Neural progenitor cell (in vitro differentiated cells): ENCODE measurements around the gene DLG4. TPM values are rescaled to one million over a fixed set of nuclear protein-coding genes. Genes with fewer than 3 reads are reported as not detected.

Source experiments
- DNase-seq: peaks from one replicate; pipeline ENCODE4 v3.0.0-alpha.2; 2016; ENCODE audit warnings: low spot score
- H2AFZ ChIP-seq: fragments of 200-600 bp; sonication (generic); replicated peaks from 2 replicates; pipeline ENCODE4 v1.6.1; 2016; ENCODE audit warnings: antibody characterized with exemption
- H3F3A ChIP-seq: fragments of 200-600 bp; sonication (generic); 2 replicates; pipeline ENCODE4 v1.6.1; 2016; ENCODE audit warnings: antibody characterized with exemption, low read depth
- H3K27ac ChIP-seq: fragments of 200-600 bp; sonication (generic); 2 replicates; pipeline ENCODE4 v1.5.1; 2016; ENCODE audit warnings: mild to moderate bottlenecking
- H3K27me3 ChIP-seq: fragments of 200-600 bp; sonication (generic); 2 replicates; pipeline ENCODE4 v1.6.1; 2016; ENCODE audit warnings: mild to moderate bottlenecking, moderate library complexity
- H3K36me3 ChIP-seq: fragments of 200-600 bp; sonication (generic); 2 replicates; pipeline ENCODE4 v1.5.1; 2016
- H3K4me1 ChIP-seq: fragments of 200-600 bp; sonication (generic); 2 replicates; pipeline ENCODE4 v1.6.1; 2016; ENCODE audit warnings: mixed run types
- H3K4me2 ChIP-seq: fragments of 200-600 bp; sonication (generic); 2 replicates; pipeline ENCODE4 v1.6.1; 2016
- H3K4me3 ChIP-seq: fragments of 200-600 bp; sonication (generic); 2 replicates; pipeline ENCODE4 v1.5.1; 2016
- H3K79me2 ChIP-seq: fragments of 200-600 bp; sonication (generic); 2 replicates; pipeline ENCODE4 v1.6.1; 2016; ENCODE audit warnings: low read depth
- H3K9ac ChIP-seq: fragments of 200-600 bp; sonication (generic); 2 replicates; pipeline ENCODE4 v1.6.1; 2016
- H3K9me3 ChIP-seq: fragments of 200-600 bp; sonication (generic); 2 replicates; pipeline ENCODE4 v1.5.1; 2016; ENCODE audit warnings: low read depth
- H4K20me1 ChIP-seq: fragments of 200-600 bp; sonication (generic); 2 replicates; pipeline ENCODE4 v1.6.1; 2016; ENCODE audit warnings: low read depth
- H3K27ac Mint-ChIP-seq: 3 replicates; pipeline ENCODE4 v1.8.0; 2021; ENCODE audit warnings: mixed read lengths
- H3K27me3 Mint-ChIP-seq: 2 replicates; pipeline ENCODE4 v1.8.0; 2022; ENCODE audit warnings: low read depth, mild to moderate bottlenecking, inconsistent platforms, moderate library complexity, mixed read lengths; ENCODE audit not compliant: insufficient read depth
- H3K36me3 Mint-ChIP-seq: 3 replicates; pipeline ENCODE4 v1.8.0; 2021; ENCODE audit warnings: mixed read lengths
- H3K4me1 Mint-ChIP-seq: 3 replicates; pipeline ENCODE4 v1.8.0; 2021; ENCODE audit warnings: mixed read lengths
- H3K4me3 Mint-ChIP-seq: 3 replicates; pipeline ENCODE4 v1.8.0; 2021; ENCODE audit warnings: mild to moderate bottlenecking, moderate library complexity, mixed read lengths
- H3K9me3 Mint-ChIP-seq: 3 replicates; pipeline ENCODE4 v1.8.0; 2020; ENCODE audit warnings: mixed read lengths
- EZH2 ChIP-seq: fragments of 200-600 bp; sonication (generic); IDR thresholded peaks from 2 replicates; pipeline ENCODE4 v1.6.1; 2017; ENCODE audit warnings: antibody characterized with exemption, mild to moderate bottlenecking, moderate library complexity
- EZH2phosphoT487 ChIP-seq: fragments of 200-600 bp; sonication (generic); IDR thresholded peaks from 2 replicates; pipeline ENCODE4 v1.6.1; 2017; ENCODE audit warnings: antibody characterized with exemption
- total RNA-seq: library from RNA; depleted of rRNA; stranded (reverse); fragments of >200 nt; gene quantifications from 2 replicates; pipeline ENCODE4 v1.2.3, GENCODE V29; 2015; ENCODE audit warnings: low replicate concordance
- TF ChIP-seq, protein P1 (sequence below): fragments of 200-600 bp; sonication (generic); IDR thresholded peaks from 2 replicates; pipeline ENCODE4 v1.5.1; 2017; ENCODE audit warnings: antibody characterized with exemption, mild to moderate bottlenecking

Gene DLG4
- total RNA-seq, 1 donor from 2014 or later = 23.5 TPM

DNA sequence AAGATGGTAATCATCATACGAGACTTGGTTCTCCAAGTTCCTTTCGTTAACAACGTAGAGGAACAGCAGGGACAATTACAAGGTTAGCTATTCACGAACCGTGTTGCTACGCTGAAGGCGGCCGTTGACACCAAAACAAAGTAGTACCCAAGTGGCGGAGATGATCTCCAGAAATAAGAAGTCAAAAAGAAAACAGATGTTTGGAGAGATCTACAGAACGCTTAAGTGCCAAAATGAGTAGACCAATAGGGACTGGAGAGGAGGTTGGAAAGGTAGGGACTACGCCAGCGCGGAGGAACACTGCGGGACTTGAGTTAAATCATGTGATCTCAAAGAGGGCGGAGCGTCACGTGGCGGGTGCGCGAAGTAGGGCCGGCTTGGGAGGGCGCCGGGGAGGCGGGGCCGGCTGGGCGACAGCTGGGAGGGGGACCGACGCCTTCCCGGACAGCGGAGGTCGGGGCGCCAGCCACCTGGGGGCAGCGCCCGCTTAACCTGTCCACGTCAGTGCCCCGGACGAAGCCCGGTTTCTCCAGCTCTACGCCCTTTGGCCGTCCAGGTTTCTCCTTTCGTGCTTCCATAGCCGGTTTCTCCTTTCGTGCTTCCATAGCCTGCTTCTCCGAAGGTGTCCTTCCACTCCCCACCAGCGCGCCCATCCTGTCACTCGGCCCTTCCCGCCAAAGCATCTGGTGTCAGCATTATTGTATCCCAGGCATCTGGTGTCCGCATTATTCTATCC is 23.2 kb upstream of the DLG4 start:
- no peaks in the 10 kb centered on the region for H3K27me3 ChIP-seq
- TF ChIP-seq, protein P1, sequence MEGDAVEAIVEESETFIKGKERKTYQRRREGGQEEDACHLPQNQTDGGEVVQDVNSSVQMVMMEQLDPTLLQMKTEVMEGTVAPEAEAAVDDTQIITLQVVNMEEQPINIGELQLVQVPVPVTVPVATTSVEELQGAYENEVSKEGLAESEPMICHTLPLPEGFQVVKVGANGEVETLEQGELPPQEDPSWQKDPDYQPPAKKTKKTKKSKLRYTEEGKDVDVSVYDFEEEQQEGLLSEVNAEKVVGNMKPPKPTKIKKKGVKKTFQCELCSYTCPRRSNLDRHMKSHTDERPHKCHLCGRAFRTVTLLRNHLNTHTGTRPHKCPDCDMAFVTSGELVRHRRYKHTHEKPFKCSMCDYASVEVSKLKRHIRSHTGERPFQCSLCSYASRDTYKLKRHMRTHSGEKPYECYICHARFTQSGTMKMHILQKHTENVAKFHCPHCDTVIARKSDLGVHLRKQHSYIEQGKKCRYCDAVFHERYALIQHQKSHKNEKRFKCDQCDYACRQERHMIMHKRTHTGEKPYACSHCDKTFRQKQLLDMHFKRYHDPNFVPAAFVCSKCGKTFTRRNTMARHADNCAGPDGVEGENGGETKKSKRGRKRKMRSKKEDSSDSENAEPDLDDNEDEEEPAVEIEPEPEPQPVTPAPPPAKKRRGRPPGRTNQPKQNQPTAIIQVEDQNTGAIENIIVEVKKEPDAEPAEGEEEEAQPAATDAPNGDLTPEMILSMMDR = peak; percentile 8
- no peak for TF ChIP-seq EZH2phosphoT487
- TF ChIP-seq EZH2 = no peak
- H3K27ac Mint-ChIP-seq = peak overlapping the region; percentile 99
- peaks cover 18% of the 10 kb centered on the region for H3K4me1 ChIP-seq
- peaks cover 48% of the 10 kb centered on the region for H3F3A ChIP-seq
- peak overlapping the region; percentile 99 for H3K4me3 Mint-ChIP-seq
- no peaks in the 10 kb centered on the region for H3K9me3 ChIP-seq
- H3K4me3 ChIP-seq = peak overlapping the region; percentile 82
- peak overlapping the region; percentile 96 for H2AFZ ChIP-seq
- H3K36me3 Mint-ChIP-seq = peaks cover 26% of the 10 kb centered on the region
- peaks cover 7% of the 10 kb centered on the region for H3K27me3 Mint-ChIP-seq
- no peaks in the 10 kb centered on the region for H3K36me3 ChIP-seq
- peaks cover 32% of the 10 kb centered on the region for H3K4me1 Mint-ChIP-seq
- H3K79me2 ChIP-seq = peaks cover 52% of the 10 kb centered on the region
- H3K4me2 ChIP-seq = peak overlapping the region; percentile 88
- peaks cover 6% of the 10 kb centered on the region for H4K20me1 ChIP-seq
- no peaks in the 10 kb centered on the region for H3K9me3 Mint-ChIP-seq
- peak; percentile 98 for DNase-seq
- H3K9ac ChIP-seq = peak overlapping the region; percentile 67
- H3K27ac ChIP-seq = peak overlapping the region; percentile 82

DNA sequence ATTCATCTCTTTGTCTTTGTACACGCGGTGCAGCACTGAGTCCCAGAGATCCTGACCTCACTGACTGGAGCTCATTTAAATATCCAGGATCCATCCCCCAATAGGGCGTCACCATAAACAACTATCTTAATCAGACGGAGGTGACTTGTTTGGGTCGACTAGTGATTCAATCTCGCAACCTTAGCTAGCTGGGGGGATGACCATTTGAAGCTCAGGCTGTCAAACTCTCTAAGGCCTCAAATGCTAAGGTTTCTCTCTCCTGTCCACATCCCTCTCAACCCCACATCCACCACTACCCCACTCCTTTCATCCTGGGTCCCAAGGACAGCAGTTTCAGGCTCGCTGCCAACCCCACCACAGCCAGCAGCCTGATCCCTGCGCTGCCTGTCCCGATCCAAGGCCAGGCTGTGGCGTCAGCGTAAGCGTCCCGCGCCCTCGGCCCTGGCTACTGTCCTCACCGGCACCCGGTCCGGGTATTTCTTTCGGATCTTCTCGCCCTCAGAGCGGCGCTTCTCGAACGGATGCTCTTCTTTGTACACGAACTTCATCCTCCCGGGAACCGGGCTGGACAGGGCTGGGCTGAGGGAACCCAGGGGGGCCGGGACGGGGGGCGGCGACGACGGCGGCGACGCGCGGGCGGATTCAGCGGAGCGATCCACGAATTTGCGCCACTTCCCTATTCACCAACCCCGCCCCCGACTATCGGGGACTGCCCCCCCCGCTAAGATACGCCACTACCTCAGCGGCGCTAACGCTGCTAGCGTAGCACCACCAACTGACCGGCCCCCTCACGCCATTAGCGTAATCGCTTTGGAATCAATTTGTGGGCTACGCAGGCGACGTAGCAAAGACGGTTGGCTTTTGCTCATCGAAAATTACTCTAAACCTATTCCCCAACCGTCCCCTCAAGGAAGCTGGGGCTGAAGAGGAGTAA is 22.4 kb upstream of the DLG4 start, which contains the start of gene GABARAP:
Gene GABARAP, minus strand, starts transcription at position 667 of the 934 bp plus-strand sequence. Its CDS starts 119 bp downstream, at position 548.
- peaks cover 27% of the 10 kb centered on the region for H3K36me3 Mint-ChIP-seq
- TF ChIP-seq EZH2 (no peak), EZH2phosphoT487 (no peak)
- TF ChIP-seq, protein P1 = no peak
- H3K9me3 ChIP-seq = no peaks in the 10 kb centered on the region
- peaks cover 6% of the 10 kb centered on the region for H4K20me1 ChIP-seq
- peak within 1 kb of the TSS; percentile 99 for H3K4me3 Mint-ChIP-seq
- peaks cover 56% of the 10 kb centered on the region for H3F3A ChIP-seq
- peak within 1 kb of the TSS; percentile 82 for H3K4me3 ChIP-seq
- no peaks in the 10 kb centered on the region for H3K36me3 ChIP-seq
- peaks cover 18% of the 10 kb centered on the region for H3K4me1 ChIP-seq
- H3K9ac ChIP-seq = peak within 1 kb of the TSS; percentile 84
- H3K9me3 Mint-ChIP-seq = no peaks in the 10 kb centered on the region
- peaks cover 7% of the 10 kb centered on the region for H3K27me3 Mint-ChIP-seq
- H3K79me2 ChIP-seq = peaks cover 52% of the 10 kb centered on the region
- peak within 1 kb of the TSS; percentile 82 for H3K27ac ChIP-seq
- H3K27ac Mint-ChIP-seq = peak within 1 kb of the TSS; percentile 99
- H2AFZ ChIP-seq = peak within 1 kb of the TSS; percentile 96
- DNase-seq = peak; percentile 96
- H3K27me3 ChIP-seq = no peaks in the 10 kb centered on the region
- peak within 1 kb of the TSS; percentile 88 for H3K4me2 ChIP-seq
- peaks cover 37% of the 10 kb centered on the region for H3K4me1 Mint-ChIP-seq

DNA sequence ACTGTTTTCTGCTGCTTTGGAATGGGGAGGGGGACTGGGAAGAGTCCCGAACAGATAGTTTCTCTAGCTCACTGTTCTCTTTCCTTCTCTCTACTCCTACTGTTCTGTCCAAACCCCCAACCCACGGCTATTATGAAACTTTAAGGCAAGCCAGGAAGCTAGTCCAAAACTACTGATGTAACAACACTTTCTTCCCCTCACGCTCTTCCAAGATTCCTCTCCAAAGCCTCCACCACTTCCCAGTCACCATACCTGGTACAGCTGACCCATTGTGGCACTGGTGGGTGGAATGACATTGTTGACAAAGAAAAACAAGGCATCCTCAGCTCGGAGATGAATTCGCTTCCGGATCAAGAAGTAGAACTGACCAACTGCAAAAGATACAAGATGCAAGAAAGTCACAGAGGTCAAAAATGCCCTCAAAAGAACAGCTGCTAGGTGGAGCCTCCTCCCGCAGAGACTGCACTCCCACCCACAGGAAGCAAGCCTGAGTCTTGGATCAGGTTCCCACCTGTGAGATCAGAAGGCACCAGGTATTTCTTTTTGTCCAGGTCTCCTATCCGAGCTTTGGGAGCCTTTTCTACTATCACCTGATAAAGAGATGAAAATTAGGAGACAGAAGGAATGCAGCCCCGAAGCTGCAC is 21.6 kb upstream of the DLG4 start:
- H3K36me3 ChIP-seq = no peaks in the 10 kb centered on the region
- no peaks in the 10 kb centered on the region for H3K9me3 Mint-ChIP-seq
- H3K4me2 ChIP-seq = peak overlapping the region; percentile 88
- peak overlapping the region; percentile 84 for H3K9ac ChIP-seq
- H3K27ac ChIP-seq = no peak overlapping the region
- peaks cover 55% of the 10 kb centered on the region for H3K79me2 ChIP-seq
- peak overlapping the region; percentile 82 for H3K4me3 ChIP-seq
- peaks cover 14% of the 10 kb centered on the region for H4K20me1 ChIP-seq
- H3K4me1 Mint-ChIP-seq = peaks cover 42% of the 10 kb centered on the region
- H3K4me3 Mint-ChIP-seq = peak overlapping the region; percentile 99
- H3K27me3 Mint-ChIP-seq = peaks cover 7% of the 10 kb centered on the region
- peak overlapping the region; percentile 99 for H3K27ac Mint-ChIP-seq
- no peaks in the 10 kb centered on the region for H3K27me3 ChIP-seq
- H3K4me1 ChIP-seq = peaks cover 18% of the 10 kb centered on the region
- H3K36me3 Mint-ChIP-seq = peaks cover 27% of the 10 kb centered on the region
- peaks cover 64% of the 10 kb centered on the region for H3F3A ChIP-seq
- no peak for DNase-seq
- no peak overlapping the region for H2AFZ ChIP-seq
- no peaks in the 10 kb centered on the region for H3K9me3 ChIP-seq
- TF ChIP-seq, protein P1 = no peak
- no peak for TF ChIP-seq EZH2
- no peak for TF ChIP-seq EZH2phosphoT487
